GM19452 (cell line): Measurements from ENCODE around the gene MRC1.

Source experiments
- ATAC-seq: cut with Tn5 transposase; IDR thresholded peaks from one replicate; pipeline ENCODE4 v1.9.1; 2021; ENCODE audit not compliant: unreplicated experiment

The MRC1 gene

DNA sequence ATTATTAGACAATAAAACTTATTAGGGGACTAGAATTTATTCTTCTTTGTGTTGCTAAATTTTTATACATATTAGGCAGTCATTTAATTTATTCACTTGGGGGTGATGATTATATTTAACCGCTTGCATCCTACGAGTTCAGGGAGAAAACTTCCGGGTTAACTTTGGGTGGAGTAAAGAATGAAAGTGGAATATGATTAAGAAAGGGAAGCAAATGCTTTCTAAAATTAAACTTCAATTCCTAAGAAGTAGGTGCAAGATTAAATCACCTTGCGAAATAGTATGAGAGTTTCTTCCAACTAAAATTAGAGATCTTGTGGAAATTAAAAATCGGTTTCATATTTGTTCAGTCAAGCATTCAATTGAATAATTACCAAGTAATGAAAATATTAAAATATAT, 33.5 kb downstream of the MRC1 start:
- ATAC-seq = no peak

DNA sequence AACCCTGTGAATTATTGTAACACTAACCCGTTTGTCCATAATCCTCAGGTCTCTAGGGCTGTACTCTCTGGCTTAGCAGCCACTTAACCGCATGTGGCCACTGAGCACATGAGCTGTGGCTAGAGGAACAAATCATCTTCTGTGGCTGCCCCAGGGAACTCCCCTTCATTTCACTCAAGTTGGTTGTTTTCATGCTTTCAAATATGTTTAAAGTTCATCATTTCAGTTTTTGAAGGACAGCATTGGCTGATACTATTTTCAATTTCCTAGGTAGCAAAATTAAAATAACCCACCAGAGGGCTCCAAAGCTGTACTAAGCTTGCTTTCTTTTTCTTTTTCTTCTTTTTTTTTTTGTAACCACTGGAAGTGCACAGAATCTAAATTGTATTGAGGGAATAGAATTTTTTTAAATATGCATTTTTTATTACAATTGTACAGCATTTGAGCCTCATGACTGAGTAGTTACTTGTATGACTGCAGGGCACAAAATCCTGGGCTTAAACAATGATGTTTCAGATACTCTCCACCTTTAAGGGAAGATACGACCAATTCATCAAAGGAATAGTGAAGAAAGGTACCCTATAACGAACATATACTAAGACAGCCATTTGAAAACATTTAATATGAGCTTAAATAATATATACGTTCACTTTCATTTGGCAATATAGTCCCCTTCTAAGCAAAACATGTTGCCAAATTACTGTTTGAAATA, 38.6 kb downstream of the MRC1 start:
- ATAC-seq = no peak

GRCh38 chr10:17848646-17849045, 39.5 kb downstream of the MRC1 start:
- no peak for ATAC-seq

DNA sequence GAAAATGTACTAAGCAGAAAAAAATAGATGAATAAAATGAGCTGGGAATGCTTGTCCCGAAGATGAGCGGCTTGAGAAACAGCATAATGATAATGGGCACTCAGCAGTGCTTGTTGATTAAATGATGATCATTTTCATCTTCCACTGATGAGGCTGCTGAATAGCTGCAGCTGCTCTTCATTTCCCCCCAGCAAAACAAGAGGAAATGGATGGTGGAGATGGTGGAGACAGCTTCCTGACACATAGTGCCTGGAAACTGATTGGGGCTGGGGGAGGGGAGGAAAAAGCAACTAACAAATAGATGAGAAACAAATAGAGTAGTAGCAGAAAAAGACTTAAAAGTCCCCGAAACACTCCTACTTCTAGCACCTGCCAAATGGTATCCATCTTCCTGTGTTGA, 41.4 kb downstream of the MRC1 start:
- ATAC-seq = no peak

GRCh38 chr10:17851611-17852010, 42.5 kb downstream of the MRC1 start:
- ATAC-seq = no peak

DNA sequence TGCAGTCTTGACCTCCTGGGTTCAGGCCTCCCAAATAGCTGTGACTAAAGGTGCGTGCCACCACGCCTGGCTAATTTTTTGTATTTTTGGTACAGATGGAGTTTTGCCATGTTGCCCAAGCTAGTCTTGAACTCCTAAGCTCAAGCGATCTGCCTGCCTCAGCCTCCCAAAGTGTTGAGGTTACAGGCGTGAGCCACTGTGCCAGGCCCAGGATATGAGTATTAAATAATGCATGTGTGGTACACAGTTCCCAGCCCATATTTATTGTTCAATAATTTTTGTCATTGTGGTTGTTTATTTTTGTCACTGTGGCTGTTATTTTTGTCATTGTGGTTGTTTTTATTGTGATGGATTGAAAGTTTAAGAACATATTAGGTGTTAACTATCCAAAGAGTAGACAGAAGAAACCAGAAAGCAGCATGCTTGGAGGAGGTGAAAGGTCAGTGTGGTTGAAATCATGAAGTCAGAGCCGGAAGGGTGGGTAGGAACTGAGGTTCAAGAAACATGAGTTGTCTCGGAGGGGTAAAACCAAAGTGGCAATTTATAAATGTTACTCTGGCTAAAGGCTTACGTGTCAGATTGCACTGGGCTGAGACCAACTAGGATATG, 45.0 kb downstream of the MRC1 start:
- ATAC-seq = no peak

- no peak for ATAC-seq
These were observed 47.9 kb downstream of the MRC1 start for GRCh38 chr10:17857040-17857439.

DNA sequence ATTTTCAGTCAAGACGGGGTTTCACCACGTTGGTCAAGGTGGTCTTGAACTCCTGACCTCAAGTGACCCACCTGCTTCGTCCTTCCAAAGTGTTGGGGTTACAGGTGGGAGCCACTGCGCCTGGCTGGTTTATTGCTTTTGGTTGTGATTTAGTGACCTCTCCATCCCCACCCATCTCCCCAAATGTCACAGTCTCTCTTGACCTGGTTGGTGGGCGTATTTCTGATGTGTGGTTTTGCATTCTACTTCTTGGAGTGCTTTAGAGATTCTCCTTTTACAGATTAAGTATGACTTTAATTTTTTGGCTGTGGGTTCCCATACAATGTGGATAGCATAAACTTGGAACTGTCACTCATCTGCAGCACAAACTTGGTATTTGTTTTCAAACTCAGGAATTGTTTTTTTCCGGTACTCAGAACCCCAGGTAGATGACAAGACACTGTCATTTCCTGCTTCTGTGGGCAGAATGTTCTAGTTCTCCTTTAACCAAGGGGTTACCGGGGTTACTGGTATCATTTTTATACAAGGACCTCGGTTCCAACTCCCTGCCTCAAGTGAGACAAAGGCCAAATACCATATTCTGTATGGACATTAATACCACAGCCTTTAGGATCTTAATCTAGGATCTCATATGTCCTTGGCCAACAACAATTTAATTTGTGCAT, 50.5 kb downstream of the MRC1 start:
- no peak for ATAC-seq

GRCh38 chr10:17861760-17862159, 52.6 kb downstream of the MRC1 start:
- ATAC-seq = no peak

GRCh38 chr10:17865351-17865750, 56.2 kb downstream of the MRC1 start:
- no peak for ATAC-seq

DNA sequence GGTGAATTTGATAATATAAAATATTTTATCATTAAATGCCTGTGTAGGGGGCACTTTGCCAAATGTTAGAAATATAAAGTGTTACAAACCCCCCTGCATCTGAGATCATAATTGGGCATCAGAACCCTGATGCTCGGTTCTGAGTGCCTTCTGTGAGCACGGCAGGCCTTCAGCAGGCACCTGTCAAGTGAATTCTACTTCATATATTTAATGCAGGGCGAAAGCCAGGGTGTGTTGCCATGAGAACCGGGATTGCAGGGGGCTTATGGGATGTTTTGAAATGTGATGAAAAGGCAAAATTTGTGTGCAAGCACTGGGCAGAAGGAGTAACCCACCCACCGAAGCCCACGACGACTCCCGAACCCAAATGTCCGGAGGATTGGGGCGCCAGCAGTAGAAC, 57.2 kb downstream of the MRC1 start:
- ATAC-seq = no peak

DNA sequence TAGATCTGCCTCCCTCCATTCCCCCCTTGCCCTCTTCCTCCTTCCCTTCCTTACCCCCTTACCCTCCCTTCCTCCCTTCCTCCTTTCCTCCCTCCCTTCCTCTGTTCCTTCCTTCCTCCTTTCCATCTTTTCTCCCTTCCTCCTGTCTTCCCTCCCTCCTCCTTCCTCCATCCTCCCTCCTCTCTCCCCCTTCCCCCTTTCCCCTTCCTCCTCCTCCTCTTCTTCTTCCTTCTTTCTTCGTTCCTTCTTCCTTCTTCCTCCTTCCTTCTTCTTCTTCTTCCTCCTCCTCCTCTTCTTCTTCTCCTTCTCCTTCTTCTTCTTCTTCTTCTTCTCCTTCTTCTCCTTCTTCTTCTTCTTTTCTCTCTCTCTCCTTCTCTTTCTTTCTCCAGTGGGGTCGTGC, 57.9 kb downstream of the MRC1 start:
- ATAC-seq = no peak

DNA sequence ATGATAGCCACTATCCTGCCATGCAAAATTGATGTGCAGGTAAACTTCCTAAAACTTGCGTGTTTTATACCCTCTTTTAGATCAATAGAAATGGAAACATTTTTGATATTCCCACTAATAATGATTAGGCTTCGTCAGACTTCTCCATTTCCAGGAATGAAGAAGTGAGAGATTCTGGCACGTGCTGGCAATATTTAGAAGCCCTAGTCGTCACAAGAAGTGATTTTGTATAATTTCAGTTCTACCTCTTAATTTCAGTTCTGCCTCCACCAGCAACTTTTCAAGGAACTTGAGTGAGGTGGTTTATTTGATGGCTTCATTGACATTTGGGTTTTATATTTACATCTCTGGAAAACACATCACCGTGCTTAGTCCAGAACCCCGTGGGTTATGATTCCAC, 61.9 kb downstream of the MRC1 start:
- ATAC-seq = no peak

- ATAC-seq = no peak
These were observed 63.3 kb downstream of the MRC1 start for GRCh38 chr10:17872191-17873091.

DNA sequence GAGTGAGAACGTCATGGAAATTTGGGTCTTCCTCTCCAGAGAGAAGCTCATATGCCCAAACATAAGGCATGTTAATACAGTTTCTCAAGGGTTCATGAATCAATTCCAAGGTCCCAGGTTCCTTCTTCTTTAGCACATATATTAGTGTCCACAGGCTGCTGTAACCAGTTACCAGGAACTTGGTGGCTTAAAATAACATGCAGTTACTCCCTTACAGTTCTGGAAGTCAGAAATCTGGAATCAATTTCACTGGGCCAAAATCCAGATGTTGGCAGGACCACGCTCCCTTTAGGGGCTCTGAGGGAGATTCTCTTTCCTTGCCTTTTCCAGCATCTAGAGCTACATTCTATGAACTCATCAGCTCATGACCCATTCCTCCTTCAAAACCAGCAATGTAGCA, 64.8 kb downstream of the MRC1 start:
- ATAC-seq = no peak

DNA sequence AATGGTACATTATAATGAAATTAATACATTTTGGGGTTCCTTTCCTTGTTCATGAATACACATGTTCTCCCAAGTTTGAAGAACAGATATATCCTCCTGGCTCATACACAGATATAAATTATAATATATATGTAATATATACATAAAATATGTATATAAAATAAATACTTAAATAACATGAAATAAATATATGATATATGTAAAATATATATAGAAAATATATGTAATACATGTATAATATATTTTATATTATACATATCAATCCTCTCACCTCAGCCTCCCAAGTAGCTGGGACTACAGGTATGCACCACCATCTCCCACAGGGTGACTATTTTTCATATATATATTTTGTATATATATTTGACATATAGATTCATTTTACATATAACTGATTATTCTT, 68.0 kb downstream of the MRC1 start:
- no peak for ATAC-seq

DNA sequence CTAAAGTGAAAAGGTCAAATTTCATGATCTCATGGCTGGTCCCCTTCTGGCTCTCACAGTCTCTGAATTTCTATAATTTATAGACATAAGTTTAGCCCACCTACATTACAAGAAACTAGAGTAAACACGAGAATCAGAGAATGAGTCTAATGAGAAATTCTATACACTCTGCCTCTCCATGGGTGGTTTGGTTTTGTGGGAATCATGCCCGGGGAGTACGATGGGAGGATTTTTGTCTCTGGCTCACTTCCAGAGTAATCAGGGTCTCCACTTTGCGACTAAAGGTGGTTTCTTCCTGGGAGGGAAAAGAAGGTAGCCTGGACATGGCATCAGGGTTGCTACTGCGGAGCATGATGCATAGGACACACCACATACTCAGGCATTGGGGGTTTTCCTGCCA, 69.7 kb downstream of the MRC1 start:
- ATAC-seq = no peak

DNA sequence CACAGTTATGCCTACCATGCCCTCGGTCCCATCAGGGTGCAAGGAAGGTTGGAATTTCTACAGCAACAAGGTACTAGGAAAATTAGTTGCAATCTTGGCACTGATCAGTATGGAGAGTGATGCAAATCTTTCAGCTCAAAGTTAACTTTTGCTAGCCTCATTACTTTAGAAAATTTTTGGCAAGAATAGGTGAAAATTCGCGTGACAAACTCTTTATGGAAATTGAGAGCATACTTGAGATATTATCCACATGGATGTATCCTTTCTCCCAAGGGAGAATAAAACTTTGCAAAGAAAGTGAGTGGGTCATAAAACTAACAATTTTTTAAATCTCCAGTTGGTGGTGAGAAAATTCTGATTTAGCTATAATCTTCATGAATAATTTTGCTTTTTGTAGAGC, 71.5 kb downstream of the MRC1 start:
- no peak for ATAC-seq

- no peak for ATAC-seq
These were observed 73.4 kb downstream of the MRC1 start for GRCh38 chr10:17882557-17882956.

DNA sequence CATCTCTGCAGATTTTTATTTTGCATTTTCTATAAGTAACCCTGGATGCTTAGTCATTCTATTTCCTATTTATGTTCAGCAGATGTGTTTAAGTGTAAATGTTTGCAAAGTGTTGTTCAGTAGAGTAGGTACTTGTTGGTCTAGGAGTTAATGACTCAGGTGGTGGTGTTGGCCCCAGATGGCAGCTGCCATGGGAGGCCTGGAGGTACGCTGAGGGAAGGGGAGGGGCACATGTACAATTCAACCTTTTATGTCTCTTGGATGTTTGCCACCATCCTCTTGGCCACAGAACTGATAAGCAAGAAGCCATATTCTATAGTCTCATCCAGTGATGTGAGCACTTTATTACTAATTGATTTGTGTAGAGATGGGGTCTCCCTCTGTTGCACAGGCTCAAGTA, 74.5 kb downstream of the MRC1 start:
- ATAC-seq = no peak

GRCh38 chr10:17888189-17888588, 79.0 kb downstream of the MRC1 start:
- ATAC-seq = no peak

DNA sequence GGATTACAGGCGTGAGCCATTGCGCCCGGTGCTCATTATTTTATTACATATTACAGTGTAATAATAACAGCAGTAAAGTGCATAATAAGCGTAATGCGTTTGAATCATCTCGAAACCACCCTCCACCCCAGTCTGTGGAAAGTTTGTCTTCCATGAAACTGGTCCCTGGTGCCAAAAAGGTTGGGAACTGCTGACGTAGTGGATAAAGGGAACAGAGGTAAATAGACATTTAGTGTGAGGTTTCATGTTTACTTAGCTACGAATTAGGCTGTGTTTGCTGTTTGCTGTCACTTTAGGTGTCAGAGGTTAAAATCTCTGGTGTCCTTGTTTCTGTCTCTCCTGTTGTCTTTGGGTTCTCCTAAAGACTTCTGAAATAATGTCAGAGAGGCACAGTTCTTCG, 82.3 kb downstream of the MRC1 start:
- no peak for ATAC-seq
